Neuronal stem cell (in vitro differentiated cells): ENCODE data around the gene CARD10.

Experiments
- DNase-seq: peaks from one replicate; pipeline ENCODE4 v3.0.0-alpha.2; 2013; ENCODE audit warnings: low spot score
- H2AFZ ChIP-seq: one replicate; pipeline ENCODE4 v1.6.1; 2013; ENCODE audit warnings: mild to moderate bottlenecking, low read length, inconsistent platforms
- H2AK5ac ChIP-seq: 2 replicates; pipeline ENCODE4 v1.6.1; 2013; ENCODE audit warnings: low read depth, mild to moderate bottlenecking, inconsistent platforms, low read length, moderate library complexity, mixed read lengths
- H2BK120ac ChIP-seq: 2 replicates; pipeline ENCODE4 v1.6.1; 2013; ENCODE audit warnings: low read depth, mild to moderate bottlenecking, inconsistent platforms, low read length, moderate library complexity, mixed read lengths
- H2BK12ac ChIP-seq: one replicate; pipeline ENCODE4 v1.6.1; 2013; ENCODE audit warnings: low read length, inconsistent platforms
- H2BK15ac ChIP-seq: 2 replicates; pipeline ENCODE4 v1.6.1; 2013; ENCODE audit warnings: mild to moderate bottlenecking, low read length, inconsistent platforms, mixed read lengths
- H2BK5ac ChIP-seq: one replicate; pipeline ENCODE4 v1.6.1; 2013; ENCODE audit warnings: inconsistent platforms, mild to moderate bottlenecking, low read length, moderate library complexity
- H3K14ac ChIP-seq: one replicate; pipeline ENCODE4 v1.6.1; 2013; ENCODE audit warnings: low read length, inconsistent platforms
- H3K18ac ChIP-seq: 2 replicates; pipeline ENCODE4 v1.6.1; 2013; ENCODE audit warnings: low read length, inconsistent platforms
- H3K23ac ChIP-seq: 2 replicates; pipeline ENCODE4 v1.6.1; 2013; ENCODE audit warnings: low read depth, mild to moderate bottlenecking, mixed read lengths, low read length, inconsistent platforms; ENCODE audit not compliant: poor library complexity
- H3K27ac ChIP-seq: replicated peaks from 3 replicates; pipeline ENCODE4 v1.5.1; 2013; ENCODE audit warnings: low read length, inconsistent platforms
- H3K27me3 ChIP-seq, 3 experiments: 2 replicates each; pipeline ENCODE4 v1.6.1; 2013; ENCODE audit warnings: low read length in 3 of 3, mild to moderate bottlenecking in 2 of 3, inconsistent platforms in 1 of 3, low read depth in 1 of 3, mixed read lengths in 1 of 3, moderate library complexity in 1 of 3; ENCODE audit not compliant: control insufficient read depth in 3 of 3, insufficient read depth in 3 of 3
- H3K36me3 ChIP-seq, 2 donors: replicated peaks in 1 of 2; 2 replicates each; pipeline ENCODE4 v1.6.1; 2013; ENCODE audit warnings: low read length in 2 of 2; ENCODE audit not compliant: control insufficient read depth in 2 of 2, insufficient read depth in 2 of 2
- H3K4ac ChIP-seq: 2 replicates; pipeline ENCODE4 v1.6.1; 2013; ENCODE audit warnings: inconsistent platforms, mild to moderate bottlenecking, low read length, moderate library complexity
- H3K4me1 ChIP-seq, 2 donors: 1 replicate in 1 of 2; 2 replicates in 1 of 2; pipeline ENCODE4 v1.6.1; 2013; ENCODE audit warnings: low read length in 2 of 2, low read depth in 1 of 2; ENCODE audit not compliant: control insufficient read depth in 2 of 2, insufficient read depth in 1 of 2
- H3K4me2 ChIP-seq: one replicate; pipeline ENCODE4 v1.6.1; 2013; ENCODE audit warnings: mild to moderate bottlenecking, low read length, inconsistent platforms; ENCODE audit not compliant: insufficient read depth, poor library complexity, severe bottlenecking
- H3K4me3 ChIP-seq, 2 donors: 2 replicates each; pipeline ENCODE4 v1.5.1; 2013; ENCODE audit warnings: low read length in 2 of 2, mild to moderate bottlenecking in 2 of 2, inconsistent platforms in 1 of 2, moderate library complexity in 1 of 2
- H3K79me1 ChIP-seq: one replicate; pipeline ENCODE4 v1.6.1; 2013; ENCODE audit warnings: low read depth, mild to moderate bottlenecking, inconsistent platforms, low read length, moderate library complexity
- H3K9ac ChIP-seq: one replicate; pipeline ENCODE4 v1.6.1; 2013; ENCODE audit warnings: mild to moderate bottlenecking, low read depth, low read length, inconsistent platforms; ENCODE audit not compliant: poor library complexity
- H3K9me3 ChIP-seq, 2 donors: replicated peaks in 1 of 2; 2 replicates each; pipeline versions ENCODE3 to v1.6.1; 2013; ENCODE audit warnings: low read length in 2 of 2, mild to moderate bottlenecking in 2 of 2, inconsistent platforms in 1 of 2, low read depth in 1 of 2, mixed read lengths in 1 of 2, moderate library complexity in 1 of 2; ENCODE audit not compliant: control insufficient read depth in 2 of 2, insufficient read depth in 1 of 2
- H4K8ac ChIP-seq: one replicate; pipeline ENCODE4 v1.6.1; 2013; ENCODE audit warnings: low read depth, mild to moderate bottlenecking, inconsistent platforms, low read length, moderate library complexity
- H4K91ac ChIP-seq: one replicate; pipeline ENCODE4 v1.6.1; 2013; ENCODE audit warnings: low read length, low read depth, mild to moderate bottlenecking, inconsistent platforms; ENCODE audit not compliant: poor library complexity
- WGBS, 2 donors: extraction: QIAGEN DNeasy Blood & Tissue Kit; methylation state at CpG; one replicate each; pipeline ENCODE4 v1.1.7; 2013; ENCODE audit warnings: missing lambda C conversion rate in 2 of 2, mixed read lengths in 1 of 2; ENCODE audit not compliant: insufficient read length in 2 of 2, insufficient replicate concordance in 1 of 2; ENCODE audit errors: extremely low coverage in 2 of 2; 5-methylcytosine and 5-hydroxymethylcytosine counted together

CARD10 gene

GRCh38 chr22:37566903-37567798, 47.9 kb upstream of the CARD10 start:
- Histone ChIP-seq H2BK120ac (no peak overlapping the region), H2BK12ac (no peak overlapping the region), H2AK5ac (no peak overlapping the region), H2AFZ (no peak overlapping the region), H3K27me3 (peaks cover 0 to 1% (median 0%) of the 10 kb centered on the region in 3 experiments), H3K9me3 (no peaks in the 10 kb centered on the region), H2BK15ac (peak overlapping the region; percentile 54), H3K18ac (peak overlapping the region; percentile 40), H3K36me3 (peaks cover 5 to 58% of the 10 kb centered on the region in 2 donors), H3K4me2 (no peak overlapping the region), H2BK5ac (no peak overlapping the region), H4K8ac (no peak overlapping the region), H4K91ac (no peak overlapping the region), H3K4me1 (peaks cover 6 to 13% of the 10 kb centered on the region in 2 donors), H3K79me1 (peaks cover 5% of the 10 kb centered on the region), H3K4ac (no peak overlapping the region), H3K9ac (no peak overlapping the region), H3K14ac (no peak overlapping the region), H3K23ac (no peak overlapping the region), H3K27ac (no peak overlapping the region), H3K4me3 (no peak overlapping the region)
- DNase-seq, result peak; percentile 69
- no CpG with 5 or more reads among the region's 16 CpGs for WGBS, 2 donors

- peak overlapping the region; percentile 54 for H2BK15ac ChIP-seq
- H2BK120ac ChIP-seq, result no peak overlapping the region
- H2BK5ac ChIP-seq, result no peak overlapping the region
- WGBS, 2 donors, result no CpG with 5 or more reads among the region's 28 CpGs
- peaks cover 12 to 19% of the 10 kb centered on the region in 2 donors for H3K4me1 ChIP-seq
- DNase-seq, result no peak
- H3K4me2 ChIP-seq, result no peak overlapping the region
- H3K4ac ChIP-seq, result no peak overlapping the region
- H2AK5ac ChIP-seq, result peak overlapping the region; percentile 47
- peaks cover 5 to 58% of the 10 kb centered on the region in 2 donors for H3K36me3 ChIP-seq
- H3K9ac ChIP-seq, result no peak overlapping the region
- no peak overlapping the region for H2AFZ ChIP-seq
- H3K9me3 ChIP-seq, result no peaks in the 10 kb centered on the region
- H3K27me3 ChIP-seq, result peaks cover 0 to 6% (median 0%) of the 10 kb centered on the region in 3 experiments
- no peak overlapping the region for H3K4me3 ChIP-seq
- no peak overlapping the region for H2BK12ac ChIP-seq
- peaks cover 5% of the 10 kb centered on the region for H3K79me1 ChIP-seq
- no peak overlapping the region for H3K27ac ChIP-seq
- peak overlapping the region; percentile 40 for H3K18ac ChIP-seq
- no peak overlapping the region for H4K8ac ChIP-seq
- no peak overlapping the region for H4K91ac ChIP-seq
- H3K23ac ChIP-seq, result peak overlapping the region; percentile 78
- no peak overlapping the region for H3K14ac ChIP-seq
These were observed 47.2 kb upstream of the CARD10 start for GRCh38 chr22:37566329-37566837.

GRCh38 chr22:37565830-37566229, 46.6 kb upstream of the CARD10 start:
- H3K36me3 ChIP-seq, result peaks cover 5 to 58% of the 10 kb centered on the region in 2 donors
- peaks cover 13 to 21% of the 10 kb centered on the region in 2 donors for H3K4me1 ChIP-seq

GRCh38 chr22:37564111-37564711, 45.0 kb upstream of the CARD10 start:
- H3K4me2 ChIP-seq, result no peak overlapping the region
- H2BK5ac ChIP-seq, result no peak overlapping the region
- H3K79me1 ChIP-seq, result peaks cover 7% of the 10 kb centered on the region
- no peak overlapping the region for H3K4ac ChIP-seq
- H3K4me3 ChIP-seq, result no peak overlapping the region
- no peak overlapping the region for H2BK15ac ChIP-seq
- no peak overlapping the region for H4K8ac ChIP-seq
- H2AK5ac ChIP-seq, result no peak overlapping the region
- H3K27ac ChIP-seq, result no peak overlapping the region
- H3K23ac ChIP-seq, result no peak overlapping the region
- H3K4me1 ChIP-seq, result peaks cover 18 to 27% of the 10 kb centered on the region in 2 donors
- H3K18ac ChIP-seq, result no peak overlapping the region
- H3K27me3 ChIP-seq, result peaks cover 0 to 14% (median 0%) of the 10 kb centered on the region in 3 experiments
- no peaks in the 10 kb centered on the region for H3K9me3 ChIP-seq
- no peak overlapping the region for H2BK120ac ChIP-seq
- H3K14ac ChIP-seq, result no peak overlapping the region
- no peak overlapping the region for H2BK12ac ChIP-seq
- no peak for DNase-seq
- WGBS, 2 donors, result no CpG with 5 or more reads among the region's 7 CpGs
- no peak overlapping the region for H2AFZ ChIP-seq
- H3K9ac ChIP-seq, result no peak overlapping the region
- no peak overlapping the region for H4K91ac ChIP-seq
- H3K36me3 ChIP-seq, result peaks cover 5 to 56% of the 10 kb centered on the region in 2 donors

More at GRCh38 chr22:37565830-37566229, 46.6 kb upstream of the CARD10 start:
- Histone ChIP-seq H2BK15ac (no peak overlapping the region), H2BK5ac (no peak overlapping the region), H2BK12ac (no peak overlapping the region), H3K4ac (no peak overlapping the region), H3K14ac (no peak overlapping the region), H2BK120ac (no peak overlapping the region), H3K27ac (no peak overlapping the region), H4K91ac (no peak overlapping the region), H3K4me3 (no peak overlapping the region), H2AFZ (no peak overlapping the region), H4K8ac (no peak overlapping the region), H3K79me1 (peaks cover 7% of the 10 kb centered on the region), H3K4me2 (no peak overlapping the region), H3K23ac (peak overlapping the region; percentile 47), H3K27me3 (peaks cover 0 to 11% (median 0%) of the 10 kb centered on the region in 3 experiments), H2AK5ac (no peak overlapping the region), H3K9ac (no peak overlapping the region), H3K18ac (no peak overlapping the region), H3K9me3 (no peaks in the 10 kb centered on the region)
- no CpG with 5 or more reads among the region's 17 CpGs for WGBS, 2 donors
- DNase-seq, result no peak
